K562 (cell line): Measurements from ENCODE around the gene LUZP1. TPM values are rescaled to one million over a fixed set of nuclear protein-coding genes. Genes with fewer than 3 reads are reported as not detected.

Source experiments
- ATAC-seq: fragments of 200-7000 bp; cut with Tn5 transposase; 3 replicates; pipeline ENCODE4 v1.9.1; 2020; ENCODE audit warnings: moderate library complexity
- BruUV-seq: library from RNA; stranded (reverse); fragments of 400-500 nt; replicated peaks from 2 replicates; lab custom pipeline; 2021; lab: Mats Ljungman, UMichigan
- CTCF ChIA-PET: fragments of 300-600 bp; formaldehyde crosslinking; extraction: SDS; loops from one replicate; lab custom pipeline; 2021; ENCODE audit warnings: low intra/inter-chr PET ratio; lab: Yijun Ruan, JAX
- POLR2A ChIA-PET: fragments of 300-600, 350-650 bp; sonication (Branson Sonifier 250); formaldehyde crosslinking; extraction: SDS; loops from one replicate; lab custom pipeline; 2021; ENCODE audit warnings: antibody characterized with exemption, inconsistent platforms; lab: Yijun Ruan, JAX
- DNase-seq, 4 experiments: peaks; one replicate each; pipeline versions ENCODE4 v3.0.0 to v3.0.0-alpha.2; 2011 to 2018; ENCODE audit warnings: low spot score in 3 of 4, mixed read lengths in 3 of 4; ENCODE audit errors: extremely low read depth in 1 of 4
- FAIRE-seq: peaks from 2 replicates; lab custom pipeline; 2011; peaks lifted over from hg19 to GRCh38; lab: Jason Lieb, UNC
- H2AFZ ChIP-seq: 2 replicates; pipeline ENCODE4 v1.6.0; 2011; ENCODE audit warnings: low read depth, low read length, control low read depth, inconsistent platforms
- H3K27ac ChIP-seq: fragments of 200-600 bp; 3 replicates; pipeline ENCODE4 v1.8.0; 2011; ENCODE audit warnings: low read depth, mild to moderate bottlenecking, control low read depth, inconsistent platforms, low read length, moderate library complexity, mixed read lengths; ENCODE audit errors: extremely low read depth
- H3K27me3 ChIP-seq, 2 experiments: fragments of 300-600 bp in 1 of 2; 2 replicates in 1 of 2; 3 replicates in 1 of 2; pipeline versions ENCODE4 v1.6.0 to v1.8.0; 2011; ENCODE audit warnings: inconsistent platforms in 2 of 2, low read length in 2 of 2, mild to moderate bottlenecking in 1 of 2, mixed read lengths in 1 of 2, moderate library complexity in 1 of 2; ENCODE audit not compliant: control insufficient read depth in 2 of 2, insufficient read depth in 2 of 2
- H3K36me3 ChIP-seq: fragments of 300-600 bp; 3 replicates; pipeline ENCODE4 v1.8.0; 2011; ENCODE audit warnings: mild to moderate bottlenecking, low read length, inconsistent platforms; ENCODE audit not compliant: control insufficient read depth, insufficient read depth
- H3K4me1 ChIP-seq, 2 experiments: fragments of 200-600 bp in 1 of 2; replicated peaks in 1 of 2; 2 replicates in 1 of 2; 3 replicates in 1 of 2; pipeline versions ENCODE4 v1.5.1 to v1.8.0; 2011; ENCODE audit warnings: inconsistent platforms in 2 of 2, low read length in 2 of 2, mild to moderate bottlenecking in 1 of 2, mixed read lengths in 1 of 2, moderate library complexity in 1 of 2; ENCODE audit not compliant: control insufficient read depth in 2 of 2, insufficient read depth in 2 of 2
- H3K4me2 ChIP-seq: 2 replicates; pipeline ENCODE4 v1.6.1; 2011; ENCODE audit warnings: low read length, control low read depth, inconsistent platforms, mixed read lengths; ENCODE audit not compliant: insufficient read depth
- H3K4me3 ChIP-seq: fragments of 200-600 bp; sonication (generic), shearing (Covaris generic); 2 replicates; pipeline ENCODE4 v1.5.1; 2016; ENCODE audit warnings: control low read depth, inconsistent platforms
- H3K79me2 ChIP-seq: fragments of 200-600 bp; 3 replicates; pipeline ENCODE4 v1.8.0; 2011; ENCODE audit warnings: low read length, inconsistent platforms; ENCODE audit not compliant: control insufficient read depth, insufficient read depth
- H3K9ac ChIP-seq, 2 experiments: 2 replicates each; pipeline versions ENCODE4 v1.6.0 to v1.6.1; 2011; ENCODE audit warnings: low read depth in 2 of 2, low read length in 2 of 2, control low read depth in 1 of 2, inconsistent platforms in 1 of 2, mild to moderate bottlenecking in 1 of 2, mixed read lengths in 1 of 2; ENCODE audit not compliant: insufficient read depth in 1 of 2
- H3K9me1 ChIP-seq: one replicate; pipeline ENCODE4 v1.6.0; 2011; ENCODE audit warnings: inconsistent platforms, mild to moderate bottlenecking, low read length, moderate library complexity; ENCODE audit not compliant: control insufficient read depth, insufficient read depth
- H3K9me3 ChIP-seq: replicated peaks from 2 replicates; pipeline ENCODE4 v1.5.1; 2011; ENCODE audit warnings: low read depth, low read length, inconsistent platforms; ENCODE audit not compliant: control insufficient read depth, insufficient read depth
- H4K20me1 ChIP-seq: replicated peaks from 2 replicates; pipeline ENCODE4 v1.6.1; 2011; ENCODE audit warnings: low read length, inconsistent platforms, mixed read lengths; ENCODE audit not compliant: control insufficient read depth, insufficient read depth
- BRF1 ChIP-seq: IDR thresholded peaks from 3 replicates; pipeline ENCODE4 v1.6.1; 2011; ENCODE audit warnings: borderline replicate concordance, mild to moderate bottlenecking; ENCODE audit not compliant: insufficient read length; ENCODE audit errors: extremely low read depth
- KDM5B ChIP-seq: fragments of 200-600 bp; sonication (generic); IDR thresholded peaks from 2 replicates; pipeline ENCODE4 v1.6.1; 2012; ENCODE audit warnings: low read depth, mild to moderate bottlenecking, moderate library complexity, low read length, control low read depth, inconsistent platforms; ENCODE audit not compliant: insufficient replicate concordance
- MAZ ChIP-seq, 2 experiments: fragments of 450-650 bp in 1 of 2; sonication (generic) in 1 of 2; formaldehyde crosslinking; IDR thresholded peaks in 1 of 2; conservative IDR thresholded peaks in 1 of 2; 2 replicates each; pipeline versions ENCODE4 v1.4.0 to v1.5.0; 2020; ENCODE audit warnings: mild to moderate bottlenecking in 1 of 2, missing genetic modification reagents in 1 of 2
- UBTF ChIP-seq, 2 experiments: IDR thresholded peaks; 2 replicates each; pipeline ENCODE4 v1.6.1; 2012; ENCODE audit warnings: improper control_type of control experiment in 2 of 2, low read depth in 2 of 2, low read length in 2 of 2, borderline replicate concordance in 1 of 2
- ZNF263 ChIP-seq: sonication (generic); formaldehyde crosslinking; IDR thresholded peaks from 2 replicates; pipeline ENCODE4 v1.8.0; 2022; ENCODE audit warnings: mild to moderate bottlenecking, missing genetic modification reagents, borderline replicate concordance
- ZNF431 ChIP-seq: sonication (generic); formaldehyde crosslinking; IDR thresholded peaks from 2 replicates; pipeline ENCODE4 v1.8.0; 2022; ENCODE audit warnings: mild to moderate bottlenecking, missing genetic modification reagents
- ZNF584 ChIP-seq: fragments of 200-800 bp; sonication (Bioruptor generic); IDR thresholded peaks from 2 replicates; pipeline ENCODE4 v1.6.1; 2016; ENCODE audit warnings: low read depth, mild to moderate bottlenecking, missing genetic modification characterization, missing compliant biosample characterization
- WGBS: fragments of 100-300 bp; shearing (Covaris generic); methylation state at CpG from one replicate; pipeline ENCODE4 v1.1.6; 2016; ENCODE audit warnings: low coverage, mixed read lengths; ENCODE audit not compliant: insufficient coverage; ENCODE audit errors: missing lambda C conversion rate; 5-methylcytosine and 5-hydroxymethylcytosine counted together
- in situ Hi-C: fragments of 300-500 bp; cut with MboI; formaldehyde crosslinking; loops from 4 replicates; pipeline ENCODE4 v1.15.0; 2018; ENCODE audit warnings: inconsistent platforms, mixed read lengths
- intact Hi-C: fragments of 100-400 bp; cut with micrococcal nuclease; formaldehyde crosslinking; loops from 2 replicates; pipeline ENCODE4 v1.14.2; 2022
- polyA plus RNA-seq, 8 experiments: library from polyadenylated mRNA; depleted of rRNA in 4 of 8; stranded (reverse) in 5 of 8; unstranded in 3 of 8; fragments of >200 nt; fragmentation: Nextera tagmentation in 2 of 8; fragmentation: Illumina TruSeq in 1 of 8; extraction: Ambion mirVana in 2 of 8; extraction: Trizol in 1 of 8; gene quantifications; 2 replicates each; pipeline versions ENCODE4 v1.2.1 to v1.2.3, GENCODE V29; 2011 to 2014; ENCODE audit warnings: inconsistent platforms in 1 of 8, missing spikeins in 1 of 8
- total RNA-seq, 7 experiments: library from RNA; depleted of rRNA in 6 of 7; stranded (reverse); fragments of >200 nt in 6 of 7; fragmentation: Illumina TruSeq in 2 of 7; extraction: Trizol in 2 of 7; gene quantifications; 2 replicates each; pipeline versions ENCODE4 v1.2.1 to v1.2.3, GENCODE V29; 2011 to 2021; ENCODE audit warnings: low replicate concordance in 1 of 7
- TF ChIP-seq, protein P1 (sequence below), 2 experiments: fragments of 450-650 bp; formaldehyde crosslinking in 1 of 2; IDR thresholded peaks; 2 replicates each; pipeline versions ENCODE4 v1.4.0 to v1.6.1; 2014 to 2020; ENCODE audit warnings: mild to moderate bottlenecking in 2 of 2, borderline replicate concordance in 1 of 2, low read depth in 1 of 2

The LUZP1 gene
- total and polyA plus RNA-seq, 9 of the 15 experiments (the other 6 are each of a cell fraction or from before 2014, with no cell fraction given), result 6.5 to 19.1 (median 12.4) TPM

DNA sequence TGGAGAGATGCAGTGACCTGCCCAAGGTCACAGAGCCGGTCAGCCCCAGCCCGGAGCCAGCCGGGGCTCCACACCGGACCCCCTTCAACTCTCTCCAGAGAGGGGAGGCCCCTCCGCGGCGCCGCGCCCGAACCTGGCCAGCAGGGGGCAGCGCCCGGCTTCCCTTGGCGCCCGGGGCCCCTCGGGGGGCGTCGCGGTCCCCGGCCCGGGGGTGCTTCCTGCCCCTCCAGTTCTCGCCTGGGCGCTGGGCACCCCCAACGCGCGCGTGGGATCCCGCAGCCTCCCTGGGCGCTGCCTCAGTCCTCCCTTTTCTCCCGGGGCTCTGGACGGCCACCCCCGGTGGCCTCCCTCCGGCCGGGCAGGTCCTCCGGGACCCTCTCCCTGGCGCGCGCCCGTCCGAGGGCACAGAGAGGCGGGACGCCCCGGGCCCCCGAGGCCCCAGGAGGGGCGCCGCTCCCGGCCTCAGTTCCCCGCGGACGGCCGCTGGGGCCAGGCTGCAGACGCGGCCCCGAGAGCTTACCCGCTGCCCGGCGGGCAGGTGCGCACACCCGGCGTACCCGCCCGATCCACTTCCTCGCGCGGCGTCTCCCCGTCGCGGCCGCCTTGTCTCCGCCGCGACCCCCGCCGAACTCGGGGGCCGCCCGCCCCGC, 48.2 kb upstream of the LUZP1 start:
- H3K4me2 ChIP-seq, result peak overlapping the region; percentile 67
- H2AFZ ChIP-seq, result peak overlapping the region; percentile 77
- WGBS, result 3% methylated on average over 36 of the region's 78 CpGs
- no peaks in the 10 kb centered on the region for H3K9me3 ChIP-seq
- peaks cover 0 to 13% of the 10 kb centered on the region in 2 experiments; a peak in 4 of 5 replicates for H3K4me1 ChIP-seq
- H3K9ac ChIP-seq, result peak overlapping the region; percentile 32 to 82; a peak in 3 of 4 replicates
- ChIA-PET POLR2A (interaction anchor here (0.6 to 1.2 kb wide), 3 partner anchors 18 to 34 kb away, joined by 3 to 4 read pairs (median 3); no protein-coding TSS in a partner anchor), CTCF (interaction anchor here (0.7 kb wide), 1 partner anchor 323 kb away, joined by 3 read pairs; no protein-coding TSS in a partner anchor)
- H3K36me3 ChIP-seq, result no peaks in the 10 kb centered on the region
- intact Hi-C loops, result loop anchor here (5.0 to 10.0 kb wide), 3 partner anchors 60 to 318 kb away; partner anchors contain the start of gene E2F2
- ATAC-seq (peak; percentile 86), FAIRE-seq (no peak), DNase-seq (peak; percentile 41 to 88 (median 80))
- no peaks in the 10 kb centered on the region for H3K79me2 ChIP-seq
- H3K4me3 ChIP-seq, result peak overlapping the region; percentile 42
- 0 out of 2 replicates have a peak, but pooled peaks cover 9% of the 10 kb centered on the region for H4K20me1 ChIP-seq
- no peak overlapping the region for H3K27ac ChIP-seq
- H3K27me3 ChIP-seq, result peaks cover 34 to 60% of the 10 kb centered on the region in 2 experiments
- BruUV-seq, result no TSS peak
- in situ Hi-C loops, result loop anchor here (5.0 to 10.0 kb wide), 2 partner anchors 60 to 318 kb away; partner anchors contain the start of gene E2F2
- H3K9me1 ChIP-seq, result no peaks in the 10 kb centered on the region
- TF ChIP-seq KDM5B (peak; percentile 43), UBTF (IDR thresholded peaks at IDR 0.05; ENCODE audit: borderline replicate concordance in 1 of 2, low read depth in 2 of 2, low read length in 2 of 2) (0 out of 4 replicates have a peak, but pooled peaks of 1 of the 2 experiments have one; percentile 12), ZNF431 (CRISPR knock-in tag) (no peak), BRF1 (no peak), ZNF584 (CRISPR knock-in tag) (no peak), ZNF263 (CRISPR knock-in tag) (no peak; the same call in 1 of the 2 replicates), MAZ (CRISPR knock-in tag; conservative IDR thresholded peaks at IDR 0.05 in 1 of 2, IDR thresholded peaks at IDR 0.05 in 1 of 2) (no peak; a peak in 1 of 4 replicates)
- TF ChIP-seq, protein P1, sequence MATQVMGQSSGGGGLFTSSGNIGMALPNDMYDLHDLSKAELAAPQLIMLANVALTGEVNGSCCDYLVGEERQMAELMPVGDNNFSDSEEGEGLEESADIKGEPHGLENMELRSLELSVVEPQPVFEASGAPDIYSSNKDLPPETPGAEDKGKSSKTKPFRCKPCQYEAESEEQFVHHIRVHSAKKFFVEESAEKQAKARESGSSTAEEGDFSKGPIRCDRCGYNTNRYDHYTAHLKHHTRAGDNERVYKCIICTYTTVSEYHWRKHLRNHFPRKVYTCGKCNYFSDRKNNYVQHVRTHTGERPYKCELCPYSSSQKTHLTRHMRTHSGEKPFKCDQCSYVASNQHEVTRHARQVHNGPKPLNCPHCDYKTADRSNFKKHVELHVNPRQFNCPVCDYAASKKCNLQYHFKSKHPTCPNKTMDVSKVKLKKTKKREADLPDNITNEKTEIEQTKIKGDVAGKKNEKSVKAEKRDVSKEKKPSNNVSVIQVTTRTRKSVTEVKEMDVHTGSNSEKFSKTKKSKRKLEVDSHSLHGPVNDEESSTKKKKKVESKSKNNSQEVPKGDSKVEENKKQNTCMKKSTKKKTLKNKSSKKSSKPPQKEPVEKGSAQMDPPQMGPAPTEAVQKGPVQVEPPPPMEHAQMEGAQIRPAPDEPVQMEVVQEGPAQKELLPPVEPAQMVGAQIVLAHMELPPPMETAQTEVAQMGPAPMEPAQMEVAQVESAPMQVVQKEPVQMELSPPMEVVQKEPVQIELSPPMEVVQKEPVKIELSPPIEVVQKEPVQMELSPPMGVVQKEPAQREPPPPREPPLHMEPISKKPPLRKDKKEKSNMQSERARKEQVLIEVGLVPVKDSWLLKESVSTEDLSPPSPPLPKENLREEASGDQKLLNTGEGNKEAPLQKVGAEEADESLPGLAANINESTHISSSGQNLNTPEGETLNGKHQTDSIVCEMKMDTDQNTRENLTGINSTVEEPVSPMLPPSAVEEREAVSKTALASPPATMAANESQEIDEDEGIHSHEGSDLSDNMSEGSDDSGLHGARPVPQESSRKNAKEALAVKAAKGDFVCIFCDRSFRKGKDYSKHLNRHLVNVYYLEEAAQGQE (IDR thresholded peaks at IDR 0.05; ENCODE audit: borderline replicate concordance), result peak; percentile 86
- TF ChIP-seq, protein P1 (CRISPR knock-in tag; IDR thresholded peaks at IDR 0.05; ENCODE audit: low read depth), result no peak
